Smooth muscle cell (in vitro differentiated cells): Measurements from ENCODE around the gene DCBLD1. TPM values are rescaled to one million over a fixed set of nuclear protein-coding genes. Genes with fewer than 3 reads are reported as not detected.
A peak's percentile ranks its signal among the peaks of the same experiment; 100 is the strongest.

Experiments used
- DNase-seq: peaks from one replicate; lab custom pipeline; 2025; ENCODE audit not compliant: unreplicated experiment; lab: John Stamatoyannopoulos, UW
- H2AFZ ChIP-seq: fragments of 200-600 bp; sonication (generic); 2 replicates; pipeline ENCODE4 v1.6.0; 2016; ENCODE audit warnings: antibody characterized with exemption, low read depth, mild to moderate bottlenecking
- H3F3A ChIP-seq: fragments of 200-600 bp; sonication (generic); 2 replicates; pipeline ENCODE4 v1.6.0; 2017; ENCODE audit warnings: antibody characterized with exemption, low read depth
- H3K27ac ChIP-seq: fragments of 200-600 bp; sonication (generic); 2 replicates; pipeline ENCODE4 v1.5.1; 2016; ENCODE audit warnings: low read depth, mild to moderate bottlenecking
- H3K27me3 ChIP-seq: fragments of 200-600 bp; sonication (generic); 2 replicates; pipeline ENCODE4 v1.6.1; 2016; ENCODE audit warnings: low read depth, mild to moderate bottlenecking
- H3K36me3 ChIP-seq: fragments of 200-600 bp; sonication (generic); 2 replicates; pipeline ENCODE4 v1.5.1; 2016; ENCODE audit warnings: low read depth
- H3K4me1 ChIP-seq: fragments of 200-600 bp; sonication (generic); 2 replicates; pipeline ENCODE4 v1.5.1; 2016; ENCODE audit warnings: low read depth
- H3K4me2 ChIP-seq: fragments of 200-600 bp; sonication (generic); 2 replicates; pipeline ENCODE4 v1.6.0; 2016; ENCODE audit warnings: mild to moderate bottlenecking
- H3K4me3 ChIP-seq: fragments of 200-600 bp; sonication (generic); 2 replicates; pipeline ENCODE4 v1.5.1; 2016; ENCODE audit warnings: mild to moderate bottlenecking
- H3K79me2 ChIP-seq: fragments of 200-600 bp; sonication (generic); 2 replicates; pipeline ENCODE4 v1.6.0; 2016; ENCODE audit warnings: low read depth, mild to moderate bottlenecking
- H3K9ac ChIP-seq: fragments of 200-600 bp; sonication (generic); 2 replicates; pipeline ENCODE4 v1.6.0; 2016; ENCODE audit warnings: low read depth
- H3K9me3 ChIP-seq: fragments of 200-600 bp; sonication (generic); replicated peaks from 2 replicates; pipeline ENCODE4 v1.5.1; 2016; ENCODE audit warnings: low read depth
- H4K20me1 ChIP-seq: fragments of 200-600 bp; sonication (generic); 2 replicates; pipeline ENCODE4 v1.6.0; 2016; ENCODE audit warnings: low read depth
- WGBS: methylation state at CpG from one replicate; pipeline ENCODE4 v1.1.7; 2016; ENCODE audit warnings: low lambda C conversion rate; 5-methylcytosine and 5-hydroxymethylcytosine counted together
- polyA plus RNA-seq: library from polyadenylated mRNA; unstranded; fragments of >200 nt; fragmentation: Nextera tagmentation; extraction: Ambion mirVana; gene quantifications from 2 replicates; pipeline ENCODE4 v1.2.1, GENCODE V29; 2016
- total RNA-seq: library from RNA; depleted of rRNA; stranded (reverse); fragments of >200 nt; gene quantifications from 2 replicates; pipeline ENCODE4 v1.2.3, GENCODE V29; 2014
- TF ChIP-seq, protein P1 (sequence below): fragments of 200-600 bp; sonication (generic); IDR thresholded peaks from 2 replicates; pipeline ENCODE4 v1.5.1; 2017; ENCODE audit warnings: borderline replicate concordance, mild to moderate bottlenecking, antibody characterized with exemption; ENCODE audit not compliant: insufficient read depth, poor library complexity, severe bottlenecking

The DCBLD1 gene
- total and polyA plus RNA-seq, 2 experiments from 2014 or later, result 44.6 to 82.1 TPM

DNA sequence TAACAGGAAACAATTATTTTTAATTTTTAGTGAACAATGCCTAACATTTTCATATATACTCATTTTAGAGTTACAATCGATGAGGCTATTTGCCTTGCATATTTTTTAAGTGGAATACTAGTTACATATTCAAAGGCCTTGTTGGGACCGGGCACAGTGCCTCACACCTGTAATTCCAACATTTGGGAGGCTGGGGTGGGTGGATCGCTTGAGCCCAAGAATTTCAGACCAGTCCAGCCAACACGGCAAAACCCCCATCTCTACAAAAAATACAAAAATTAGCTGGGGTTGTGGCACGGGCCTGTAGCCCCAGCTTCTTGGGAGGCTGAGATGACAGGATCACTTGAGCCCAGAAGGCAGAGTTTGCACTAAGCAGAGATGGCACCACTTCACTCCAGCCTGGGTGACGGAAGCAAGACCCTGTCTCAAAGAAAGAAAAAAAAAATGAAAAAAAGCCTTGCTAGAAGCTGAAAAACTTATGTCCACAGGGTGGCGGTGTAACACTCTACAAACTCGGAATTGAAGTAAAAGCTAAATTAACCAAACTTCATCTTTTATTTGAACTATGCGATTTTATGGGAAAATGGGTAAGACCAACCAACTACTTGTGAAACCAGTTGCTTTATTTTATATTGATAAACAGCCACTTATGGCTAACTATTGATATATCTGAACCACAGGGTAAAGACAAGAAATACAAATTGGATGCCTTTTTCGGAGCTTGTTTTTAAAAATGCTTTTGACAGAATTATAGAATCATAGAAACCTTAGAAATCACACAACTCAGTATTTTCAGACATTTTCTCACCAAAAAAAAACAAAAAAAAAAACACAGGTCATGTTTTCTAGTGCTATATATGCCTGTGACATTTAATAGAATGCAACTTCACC, 32.7 kb upstream of the DCBLD1 start:
- H4K20me1 ChIP-seq, result no peaks in the 10 kb centered on the region
- peak overlapping the region; percentile 98 for H3K9ac ChIP-seq
- no peak overlapping the region for H3K4me3 ChIP-seq
- H3K4me1 ChIP-seq, result peaks cover 47% of the 10 kb centered on the region
- H3K27ac ChIP-seq, result peak overlapping the region; percentile 100
- H3K79me2 ChIP-seq, result no peaks in the 10 kb centered on the region
- H3F3A ChIP-seq, result peaks cover 26% of the 10 kb centered on the region
- peak overlapping the region; percentile 80 for H3K4me2 ChIP-seq
- TF ChIP-seq, protein P1, sequence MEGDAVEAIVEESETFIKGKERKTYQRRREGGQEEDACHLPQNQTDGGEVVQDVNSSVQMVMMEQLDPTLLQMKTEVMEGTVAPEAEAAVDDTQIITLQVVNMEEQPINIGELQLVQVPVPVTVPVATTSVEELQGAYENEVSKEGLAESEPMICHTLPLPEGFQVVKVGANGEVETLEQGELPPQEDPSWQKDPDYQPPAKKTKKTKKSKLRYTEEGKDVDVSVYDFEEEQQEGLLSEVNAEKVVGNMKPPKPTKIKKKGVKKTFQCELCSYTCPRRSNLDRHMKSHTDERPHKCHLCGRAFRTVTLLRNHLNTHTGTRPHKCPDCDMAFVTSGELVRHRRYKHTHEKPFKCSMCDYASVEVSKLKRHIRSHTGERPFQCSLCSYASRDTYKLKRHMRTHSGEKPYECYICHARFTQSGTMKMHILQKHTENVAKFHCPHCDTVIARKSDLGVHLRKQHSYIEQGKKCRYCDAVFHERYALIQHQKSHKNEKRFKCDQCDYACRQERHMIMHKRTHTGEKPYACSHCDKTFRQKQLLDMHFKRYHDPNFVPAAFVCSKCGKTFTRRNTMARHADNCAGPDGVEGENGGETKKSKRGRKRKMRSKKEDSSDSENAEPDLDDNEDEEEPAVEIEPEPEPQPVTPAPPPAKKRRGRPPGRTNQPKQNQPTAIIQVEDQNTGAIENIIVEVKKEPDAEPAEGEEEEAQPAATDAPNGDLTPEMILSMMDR, result peak; percentile 84
- no peak for DNase-seq
- no peaks in the 10 kb centered on the region for H3K36me3 ChIP-seq
- H2AFZ ChIP-seq, result peak overlapping the region; percentile 73
- no peaks in the 10 kb centered on the region for H3K9me3 ChIP-seq
- WGBS, result 38% methylated on average over 10 of the region's 10 CpGs
- no peaks in the 10 kb centered on the region for H3K27me3 ChIP-seq

GRCh38 chr6:117451671-117452070, 30.8 kb upstream of the DCBLD1 start:
- Histone ChIP-seq H3K79me2 (no peaks in the 10 kb centered on the region), H3K4me1 (peaks cover 47% of the 10 kb centered on the region), H3K4me2 (peak overlapping the region; percentile 25), H4K20me1 (no peaks in the 10 kb centered on the region), H2AFZ (peak overlapping the region; percentile 73), H3K27me3 (no peaks in the 10 kb centered on the region), H3K9ac (no peak overlapping the region), H3F3A (peaks cover 26% of the 10 kb centered on the region), H3K27ac (peak overlapping the region; percentile 100), H3K4me3 (no peak overlapping the region), H3K9me3 (no peaks in the 10 kb centered on the region), H3K36me3 (no peaks in the 10 kb centered on the region)
- TF ChIP-seq, protein P1, result no peak
- no peak for DNase-seq
- 13% methylated on average over 5 of the region's 5 CpGs for WGBS

- WGBS, result 96% methylated on average over 1 of the region's 1 CpG
- Histone ChIP-seq H4K20me1 (no peaks in the 10 kb centered on the region), H3K9me3 (no peaks in the 10 kb centered on the region), H3K36me3 (no peaks in the 10 kb centered on the region), H3K27ac (no peak overlapping the region), H3K4me2 (no peak overlapping the region), H3K9ac (no peak overlapping the region), H3K79me2 (no peaks in the 10 kb centered on the region), H3K4me3 (peak overlapping the region; percentile 11), H3K4me1 (peaks cover 8% of the 10 kb centered on the region), H2AFZ (no peak overlapping the region), H3K27me3 (no peaks in the 10 kb centered on the region), H3F3A (no peaks in the 10 kb centered on the region)
- DNase-seq, result no peak
- TF ChIP-seq, protein P1, result no peak
These were observed 26.2 kb upstream of the DCBLD1 start for GRCh38 chr6:117456250-117456649.
